Spleen (tissue), 11 donors: ENCODE results near the gene TENM3. TPM values are rescaled to one million over a fixed set of nuclear protein-coding genes. Genes with fewer than 3 reads are reported as not detected.

Experiments
- DNase-seq: peaks from one replicate; pipeline ENCODE4 v3.0.0-alpha.2; 2020
- H3K27ac ChIP-seq, 8 donors: fragments of 200-600 bp; sonication (generic) in 7 of 8; 1 replicate in 4 of 8; 2 replicates in 4 of 8; pipeline versions ENCODE4 v1.5.0 to v1.8.0; 2016 to 2021; ENCODE audit warnings: inconsistent platforms in 4 of 8, mild to moderate bottlenecking in 4 of 8, moderate library complexity in 1 of 8
- H3K27me3 ChIP-seq, 7 donors: fragments of 200-600 bp; sonication (generic) in 6 of 7; replicated peaks in 1 of 7; 1 replicate in 4 of 7; 2 replicates in 3 of 7; pipeline versions ENCODE4 v1.5.0 to v1.8.0; 2016 to 2021; ENCODE audit warnings: inconsistent platforms in 3 of 7, mild to moderate bottlenecking in 1 of 7
- H3K36me3 ChIP-seq, 6 donors: fragments of 200-600 bp; sonication (generic) in 5 of 6; 1 replicate in 4 of 6; 2 replicates in 2 of 6; pipeline versions ENCODE4 v1.5.0 to v1.8.0; 2016 to 2021; ENCODE audit warnings: inconsistent platforms in 2 of 6
- H3K4me1 ChIP-seq, 6 donors: fragments of 200-600 bp; sonication (generic) in 5 of 6; 1 replicate in 3 of 6; 2 replicates in 3 of 6; pipeline versions ENCODE4 v1.5.0 to v1.8.0; 2016 to 2021; ENCODE audit warnings: inconsistent platforms in 3 of 6
- H3K4me3 ChIP-seq, 8 donors: fragments of 200-600 bp; sonication (generic) in 7 of 8; 1 replicate in 4 of 8; 2 replicates in 4 of 8; pipeline versions ENCODE4 v1.5.0 to v1.8.0; 2016 to 2021; ENCODE audit warnings: inconsistent platforms in 4 of 8, mild to moderate bottlenecking in 4 of 8, moderate library complexity in 2 of 8
- H3K9me3 ChIP-seq, 8 donors: fragments of 200-600 bp; sonication (generic) in 7 of 8; 1 replicate in 4 of 8; 2 replicates in 4 of 8; pipeline versions ENCODE4 v1.5.0 to v1.8.0; 2016 to 2021; ENCODE audit warnings: inconsistent platforms in 4 of 8
- POLR2A ChIP-seq, 3 donors: fragments of 450-650 bp; IDR thresholded peaks; one replicate each; pipeline ENCODE4 v1.5.1; 2017; ENCODE audit warnings: antibody characterized with exemption in 3 of 3, mild to moderate bottlenecking in 1 of 3
- POLR2AphosphoS5 ChIP-seq, 3 donors: sonication (generic); formaldehyde crosslinking; IDR thresholded peaks; one replicate each; pipeline ENCODE4 v1.5.1; 2017; ENCODE audit warnings: antibody characterized with exemption in 3 of 3
- WGBS, 5 donors: extraction: QIAGEN DNeasy Blood & Tissue Kit in 3 of 5; methylation state at CpG; one replicate each; pipeline versions ENCODE4 v1.1.5 to v1.1.7; 2013 to 2018; 5-methylcytosine and 5-hydroxymethylcytosine counted together
- intact Hi-C: fragments of 100-400 bp; cut with DNase I; formaldehyde crosslinking; loops from one replicate; pipeline ENCODE4 v1.15.0; 2023; ENCODE audit warnings: low total_unique reads
- polyA plus RNA-seq, 3 donors: library from polyadenylated mRNA; stranded (reverse); fragments of 200-250 nt; gene quantifications; one replicate each; pipeline ENCODE4 v1.2.1, GENCODE V29; 2013
- total RNA-seq, 7 donors: library from RNA; depleted of rRNA in 3 of 7; stranded (reverse); fragments of >200 nt in 3 of 7; fragmentation: NEBNext Ultra II Directional in 4 of 7; extraction: Animal tissue kit (Norgen Biotek cat#: 25700) in 4 of 7; gene quantifications; one replicate each; pipeline versions ENCODE4 v1.1.0 to v1.2.1, GENCODE V29; 2016 to 2021
- TF ChIP-seq, protein P1 (sequence below), 11 experiments: fragments of 200-600 bp in 7 of 11; fragments of 450-650 bp in 4 of 11; sonication (generic) in 4 of 11; IDR thresholded peaks in 8 of 11; conservative IDR thresholded peaks in 3 of 11; 1 replicate in 7 of 11; 2 replicates in 4 of 11; pipeline versions ENCODE4 v1.4.0 to v1.8.0; 2016 to 2021; ENCODE audit warnings: antibody characterized with exemption in 11 of 11, inconsistent platforms in 4 of 11, mild to moderate bottlenecking in 1 of 11
- donor health status: healthy with polysubstance abuse.
- donor health status: DM: no; HTN: no; CAD: no; lungs with moderate emphysema.
- donor health status: DM: no; HTN: no; CAD: no.
- donor health status: Bipolar disorder and iron deficiency.
- donor health status: healthy.
- donor health status: DM: no; HTN: no; CAD: no.
- donor health status: DM: yes; HTN: yes; CAD: no.

The TENM3 gene
- total and polyA plus RNA-seq, 10 donors = 0.37 to 45.6 (median 17.7) TPM

DNA sequence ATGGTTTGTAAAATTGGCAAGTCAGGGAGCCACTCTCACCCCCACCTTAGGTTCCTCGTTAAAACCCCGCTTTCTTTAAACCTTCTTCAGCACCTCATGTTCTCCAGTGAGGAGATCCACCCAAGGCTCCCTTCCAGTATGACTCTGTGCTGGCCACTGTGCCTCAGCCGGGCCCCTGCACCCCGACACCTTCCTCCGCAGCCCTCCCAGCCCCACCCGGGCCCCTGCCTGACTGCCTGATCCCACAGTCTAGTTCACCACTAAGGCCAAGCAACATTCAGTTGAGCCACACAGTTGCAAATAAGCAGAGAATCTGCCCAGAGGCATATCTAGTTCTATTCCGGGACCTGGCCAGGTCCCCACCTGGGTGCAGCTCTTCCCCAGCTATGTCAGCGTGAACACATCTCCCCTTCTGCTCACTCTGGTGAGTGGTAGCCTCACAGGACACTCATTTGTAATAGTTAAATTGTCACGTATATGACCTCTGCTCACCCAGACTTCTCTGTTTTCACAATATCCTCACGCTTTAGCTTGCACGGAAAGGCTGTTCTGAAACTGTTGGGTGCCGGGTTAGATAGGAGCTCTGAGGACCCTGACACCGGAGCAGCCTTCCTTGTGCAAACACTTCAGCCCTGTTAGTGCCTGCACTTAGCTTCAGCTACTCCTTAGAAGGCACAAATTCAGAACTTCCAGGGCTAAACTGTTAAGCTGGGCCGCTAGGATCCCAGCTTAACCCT, 527.2 kb downstream of the TENM3 start:
- TF ChIP-seq POLR2A (IDR thresholded peaks at IDR 0.05) (no peak), POLR2AphosphoS5 (IDR thresholded peaks at IDR 0.05) (no peak)
- TF ChIP-seq, protein P1, sequence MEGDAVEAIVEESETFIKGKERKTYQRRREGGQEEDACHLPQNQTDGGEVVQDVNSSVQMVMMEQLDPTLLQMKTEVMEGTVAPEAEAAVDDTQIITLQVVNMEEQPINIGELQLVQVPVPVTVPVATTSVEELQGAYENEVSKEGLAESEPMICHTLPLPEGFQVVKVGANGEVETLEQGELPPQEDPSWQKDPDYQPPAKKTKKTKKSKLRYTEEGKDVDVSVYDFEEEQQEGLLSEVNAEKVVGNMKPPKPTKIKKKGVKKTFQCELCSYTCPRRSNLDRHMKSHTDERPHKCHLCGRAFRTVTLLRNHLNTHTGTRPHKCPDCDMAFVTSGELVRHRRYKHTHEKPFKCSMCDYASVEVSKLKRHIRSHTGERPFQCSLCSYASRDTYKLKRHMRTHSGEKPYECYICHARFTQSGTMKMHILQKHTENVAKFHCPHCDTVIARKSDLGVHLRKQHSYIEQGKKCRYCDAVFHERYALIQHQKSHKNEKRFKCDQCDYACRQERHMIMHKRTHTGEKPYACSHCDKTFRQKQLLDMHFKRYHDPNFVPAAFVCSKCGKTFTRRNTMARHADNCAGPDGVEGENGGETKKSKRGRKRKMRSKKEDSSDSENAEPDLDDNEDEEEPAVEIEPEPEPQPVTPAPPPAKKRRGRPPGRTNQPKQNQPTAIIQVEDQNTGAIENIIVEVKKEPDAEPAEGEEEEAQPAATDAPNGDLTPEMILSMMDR (IDR thresholded peaks at IDR 0.05 in 8 of 11, conservative IDR thresholded peaks at IDR 0.05 in 3 of 11) = no peak
- Histone ChIP-seq H3K36me3 (peaks cover 0 to 3% (median 0%) of the 10 kb centered on the region in 6 donors), H3K9me3 (no peaks in the 10 kb centered on the region), H3K4me3 (no peak overlapping the region), H3K4me1 (no peaks in the 10 kb centered on the region), H3K27me3 (no peaks in the 10 kb centered on the region), H3K27ac (no peak overlapping the region)
- DNase-seq = no peak
- 85 to 93% (median 91%) methylated on average over 14 of the region's 14 CpGs for WGBS, 5 donors
- intact Hi-C loops = no loop called here

DNA sequence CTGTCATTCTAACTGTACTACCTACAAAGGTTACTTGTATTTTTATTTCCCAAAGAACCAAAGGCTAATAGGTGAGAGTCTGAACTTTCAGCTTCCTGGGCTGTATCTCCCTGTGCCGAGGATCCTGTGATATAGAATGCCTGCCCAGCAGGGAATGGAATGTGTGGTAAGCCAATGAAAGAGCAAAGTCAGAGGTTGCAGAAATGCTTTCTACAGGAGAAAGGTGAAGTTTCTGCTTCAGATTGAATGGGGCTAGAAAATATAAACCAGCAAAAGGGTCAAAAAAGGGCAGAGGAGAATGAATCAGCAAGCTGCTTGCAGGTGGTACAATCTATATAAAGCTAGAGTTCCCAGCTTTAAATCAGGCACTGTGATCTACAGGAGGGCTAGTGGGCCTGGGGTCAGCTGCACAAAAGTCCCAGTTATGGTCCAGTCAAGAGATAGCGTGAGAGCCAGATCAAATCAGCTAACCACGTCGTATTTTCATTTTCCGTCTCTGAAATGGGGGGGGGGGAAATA, 527.9 kb downstream of the TENM3 start:
- Histone ChIP-seq H3K27me3 (no peaks in the 10 kb centered on the region), H3K4me3 (no peak overlapping the region), H3K27ac (no peak overlapping the region), H3K36me3 (peaks cover 0 to 6% (median 0%) of the 10 kb centered on the region in 6 donors), H3K9me3 (no peaks in the 10 kb centered on the region), H3K4me1 (no peaks in the 10 kb centered on the region)
- no peak for DNase-seq
- TF ChIP-seq POLR2A (IDR thresholded peaks at IDR 0.05) (no peak), POLR2AphosphoS5 (IDR thresholded peaks at IDR 0.05) (no peak)
- TF ChIP-seq, protein P1 (IDR thresholded peaks at IDR 0.05 in 8 of 11, conservative IDR thresholded peaks at IDR 0.05 in 3 of 11) = no peak
- WGBS, 5 donors = 60 to 88% (median 69%) methylated on average over 5 of the region's 5 CpGs
- intact Hi-C loops = no loop called here

DNA sequence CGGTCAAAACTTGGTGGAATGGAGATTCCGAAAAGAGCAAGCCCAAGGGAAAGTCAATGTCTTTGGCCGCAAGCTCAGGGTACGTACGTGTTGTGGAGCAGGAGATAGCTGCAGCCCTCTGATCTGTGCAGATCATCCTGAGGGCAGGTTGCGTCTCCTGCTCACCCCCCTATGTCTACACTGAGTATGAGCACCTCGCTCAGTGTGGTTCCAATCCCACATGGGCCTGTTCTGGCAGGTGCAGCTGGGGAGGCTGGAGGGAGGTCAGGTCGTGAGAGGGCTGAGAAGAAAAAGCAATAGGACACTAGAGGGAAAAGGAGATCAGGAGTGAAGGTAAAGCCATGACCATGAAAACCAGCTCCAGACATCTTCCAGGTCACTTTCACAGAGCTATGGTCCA, 531.9 kb downstream of the TENM3 start:
- TF ChIP-seq POLR2AphosphoS5 (IDR thresholded peaks at IDR 0.05) (no peak), POLR2A (IDR thresholded peaks at IDR 0.05) (no peak)
- TF ChIP-seq, protein P1 (IDR thresholded peaks at IDR 0.05 in 8 of 11, conservative IDR thresholded peaks at IDR 0.05 in 3 of 11) = no peak
- intact Hi-C loops = no loop called here
- Histone ChIP-seq H3K27me3 (no peaks in the 10 kb centered on the region), H3K4me1 (no peaks in the 10 kb centered on the region), H3K27ac (no peak overlapping the region), H3K9me3 (peaks cover 0 to 4% (median 0%) of the 10 kb centered on the region in 8 donors), H3K4me3 (no peak overlapping the region), H3K36me3 (peaks cover 0 to 6% (median 0%) of the 10 kb centered on the region in 6 donors)
- 84 to 91% (median 89%) methylated on average over 8 of the region's 8 CpGs for WGBS, 5 donors
- no peak for DNase-seq

DNA sequence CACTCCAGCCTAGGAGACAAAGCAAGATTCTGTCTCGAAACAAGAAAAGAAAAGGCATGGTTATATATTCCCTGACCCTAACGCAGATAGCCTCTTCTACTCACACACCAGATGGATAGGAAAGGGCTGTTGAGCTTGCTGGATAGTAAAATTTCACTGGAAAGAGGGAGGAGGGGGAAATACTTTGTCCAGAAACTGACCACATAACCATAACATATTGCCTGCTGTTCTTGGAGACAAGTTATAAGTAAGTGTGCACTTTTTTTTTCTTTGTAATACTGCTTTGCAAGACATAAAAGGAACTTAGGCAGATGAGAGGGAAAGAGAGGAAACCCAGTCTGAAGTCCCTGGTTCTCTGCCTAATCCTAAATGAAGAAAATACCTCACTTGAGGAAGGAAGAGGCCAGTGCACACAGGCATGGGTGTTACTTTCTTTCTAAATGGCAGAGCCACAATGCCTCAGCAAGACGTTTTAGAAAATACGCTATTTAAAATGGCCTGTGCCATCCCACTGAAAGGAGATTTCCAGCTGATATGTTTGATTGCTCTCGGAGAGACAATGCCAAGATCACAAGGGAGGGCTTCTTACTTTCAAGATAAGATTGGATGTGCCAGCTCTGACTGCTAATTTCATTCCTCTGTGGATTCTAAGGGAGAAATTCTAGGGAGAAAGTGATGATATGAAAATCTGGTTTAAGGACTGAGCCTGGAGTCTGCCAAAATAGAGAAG, 533.3 kb downstream of the TENM3 start:
- H3K4me1 ChIP-seq = no peaks in the 10 kb centered on the region
- H3K9me3 ChIP-seq = peaks cover 0 to 4% (median 0%) of the 10 kb centered on the region in 8 donors
- H3K4me3 ChIP-seq = no peak overlapping the region
- DNase-seq = no peak
- no peak overlapping the region for H3K27ac ChIP-seq
- intact Hi-C loops = no loop called here
- WGBS, 5 donors = 46 to 56% (median 49%) methylated on average over 5 of the region's 5 CpGs
- no peaks in the 10 kb centered on the region for H3K27me3 ChIP-seq
- TF ChIP-seq POLR2A (IDR thresholded peaks at IDR 0.05) (no peak), POLR2AphosphoS5 (IDR thresholded peaks at IDR 0.05) (no peak)
- TF ChIP-seq, protein P1 (IDR thresholded peaks at IDR 0.05 in 8 of 11, conservative IDR thresholded peaks at IDR 0.05 in 3 of 11) = no peak
- H3K36me3 ChIP-seq = peaks cover 0 to 6% (median 0%) of the 10 kb centered on the region in 6 donors
